Hepatocyte (in vitro differentiated cells): Measurements from ENCODE around the gene FCER2. TPM values are rescaled to one million over a fixed set of nuclear protein-coding genes. Genes with fewer than 3 reads are reported as not detected.

ENCODE experiments used
- DNase-seq: peaks from one replicate; pipeline ENCODE4 v3.0.0-alpha.2; 2016; ENCODE audit warnings: low spot score
- H2AFZ ChIP-seq: fragments of 200-600 bp; sonication (generic); 2 replicates; pipeline ENCODE4 v1.6.0; 2016; ENCODE audit warnings: antibody characterized with exemption, mild to moderate bottlenecking
- H3K27ac ChIP-seq: fragments of 200-600 bp; sonication (generic); 2 replicates; pipeline ENCODE4 v1.5.1; 2016; ENCODE audit warnings: mild to moderate bottlenecking
- H3K27me3 ChIP-seq: fragments of 200-600 bp; sonication (generic); 2 replicates; pipeline ENCODE4 v1.6.1; 2016
- H3K36me3 ChIP-seq: fragments of 200-600 bp; sonication (generic); replicated peaks from 2 replicates; pipeline ENCODE4 v1.5.1; 2016; ENCODE audit warnings: low read depth; ENCODE audit not compliant: insufficient read depth
- H3K4me1 ChIP-seq: fragments of 200-600 bp; sonication (generic); 2 replicates; pipeline ENCODE4 v1.5.1; 2016; ENCODE audit warnings: mild to moderate bottlenecking, moderate library complexity; ENCODE audit not compliant: insufficient read depth
- H3K4me2 ChIP-seq: fragments of 200-600 bp; sonication (generic); 2 replicates; pipeline ENCODE4 v1.6.0; 2016
- H3K4me3 ChIP-seq: fragments of 200-600 bp; sonication (generic); 2 replicates; pipeline ENCODE4 v1.5.1; 2016; ENCODE audit warnings: mild to moderate bottlenecking
- H3K79me2 ChIP-seq: fragments of 200-600 bp; sonication (generic); 2 replicates; pipeline ENCODE4 v1.6.0; 2017; ENCODE audit warnings: mild to moderate bottlenecking
- H3K9me2 ChIP-seq: fragments of 200-600 bp; sonication (generic); replicated peaks from 2 replicates; pipeline ENCODE4 v1.6.0; 2017; ENCODE audit warnings: mild to moderate bottlenecking; ENCODE audit not compliant: insufficient read depth
- H3K9me3 ChIP-seq: fragments of 200-600 bp; sonication (generic); 2 replicates; pipeline ENCODE4 v1.5.1; 2016; ENCODE audit warnings: low read depth, mild to moderate bottlenecking
- H4K20me1 ChIP-seq: fragments of 200-600 bp; sonication (generic); 2 replicates; pipeline ENCODE4 v1.6.0; 2016; ENCODE audit warnings: mild to moderate bottlenecking; ENCODE audit not compliant: insufficient read depth, poor library complexity, severe bottlenecking
- EZH2 ChIP-seq: fragments of 200-600 bp; sonication (generic); IDR thresholded peaks from 2 replicates; pipeline ENCODE4 v1.6.1; 2016; ENCODE audit warnings: antibody characterized with exemption, mild to moderate bottlenecking, borderline replicate concordance
- EZH2phosphoT487 ChIP-seq: fragments of 200-600 bp; sonication (generic); IDR thresholded peaks from one replicate; pipeline ENCODE4 v1.6.1; 2018; ENCODE audit warnings: antibody characterized with exemption, mild to moderate bottlenecking, low read depth, moderate library complexity; ENCODE audit not compliant: unreplicated experiment, severe bottlenecking
- WGBS: methylation state at CpG from one replicate; pipeline ENCODE4 v1.1.6; 2016; ENCODE audit warnings: low lambda C conversion rate; ENCODE audit errors: missing lambda C conversion rate; 5-methylcytosine and 5-hydroxymethylcytosine counted together
- polyA plus RNA-seq: library from polyadenylated mRNA; unstranded; fragments of >200 nt; fragmentation: Nextera tagmentation; extraction: Ambion mirVana; gene quantifications from 2 replicates; pipeline ENCODE4 v1.2.1, GENCODE V29; 2016
- total RNA-seq: library from RNA; depleted of rRNA; stranded (reverse); fragments of >200 nt; gene quantifications from 2 replicates; pipeline ENCODE4 v1.2.3, GENCODE V29; 2014
- TF ChIP-seq, protein P1 (sequence below): fragments of 200-600 bp; sonication (generic); IDR thresholded peaks from 2 replicates; pipeline ENCODE4 v1.5.1; 2016; ENCODE audit warnings: antibody characterized with exemption, mild to moderate bottlenecking; ENCODE audit not compliant: poor library complexity

The FCER2 gene
- total and polyA plus RNA-seq, 2 experiments from 2014 or later = not detected

DNA sequence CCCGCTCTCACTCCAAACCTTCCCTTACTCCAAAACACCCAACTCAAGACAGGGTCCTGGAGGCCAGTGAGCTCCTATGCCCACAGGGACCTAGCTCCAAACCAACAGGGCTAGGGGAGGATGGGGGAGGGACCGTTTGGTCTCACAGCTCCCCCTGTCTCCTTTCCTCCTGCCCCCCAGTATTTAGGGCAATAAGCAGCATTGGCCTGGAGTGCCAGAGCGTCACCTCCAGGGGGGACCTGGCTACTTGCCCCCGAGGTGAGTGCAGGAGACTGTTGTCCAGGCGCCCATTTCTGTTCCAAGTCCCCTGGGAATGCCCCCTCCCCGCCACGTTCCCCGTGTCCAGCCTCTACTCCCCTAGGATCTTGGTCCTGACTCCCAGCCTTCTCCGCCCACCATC lies 32.3 kb downstream of the FCER2 start:
- no peak for DNase-seq
- no peak overlapping the region for H3K4me3 ChIP-seq
- H3K9me3 ChIP-seq = no peaks in the 10 kb centered on the region
- H3K36me3 ChIP-seq = no peaks in the 10 kb centered on the region
- 38% methylated on average over 6 of the region's 9 CpGs for WGBS
- H3K4me1 ChIP-seq = no peaks in the 10 kb centered on the region
- H3K27me3 ChIP-seq = peaks cover 42% of the 10 kb centered on the region
- H3K79me2 ChIP-seq = no peaks in the 10 kb centered on the region
- TF ChIP-seq EZH2phosphoT487 = no peak
- TF ChIP-seq, protein P1, sequence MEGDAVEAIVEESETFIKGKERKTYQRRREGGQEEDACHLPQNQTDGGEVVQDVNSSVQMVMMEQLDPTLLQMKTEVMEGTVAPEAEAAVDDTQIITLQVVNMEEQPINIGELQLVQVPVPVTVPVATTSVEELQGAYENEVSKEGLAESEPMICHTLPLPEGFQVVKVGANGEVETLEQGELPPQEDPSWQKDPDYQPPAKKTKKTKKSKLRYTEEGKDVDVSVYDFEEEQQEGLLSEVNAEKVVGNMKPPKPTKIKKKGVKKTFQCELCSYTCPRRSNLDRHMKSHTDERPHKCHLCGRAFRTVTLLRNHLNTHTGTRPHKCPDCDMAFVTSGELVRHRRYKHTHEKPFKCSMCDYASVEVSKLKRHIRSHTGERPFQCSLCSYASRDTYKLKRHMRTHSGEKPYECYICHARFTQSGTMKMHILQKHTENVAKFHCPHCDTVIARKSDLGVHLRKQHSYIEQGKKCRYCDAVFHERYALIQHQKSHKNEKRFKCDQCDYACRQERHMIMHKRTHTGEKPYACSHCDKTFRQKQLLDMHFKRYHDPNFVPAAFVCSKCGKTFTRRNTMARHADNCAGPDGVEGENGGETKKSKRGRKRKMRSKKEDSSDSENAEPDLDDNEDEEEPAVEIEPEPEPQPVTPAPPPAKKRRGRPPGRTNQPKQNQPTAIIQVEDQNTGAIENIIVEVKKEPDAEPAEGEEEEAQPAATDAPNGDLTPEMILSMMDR = no peak
- TF ChIP-seq EZH2 = no peak
- no peaks in the 10 kb centered on the region for H3K9me2 ChIP-seq
- no peak overlapping the region for H2AFZ ChIP-seq
- no peaks in the 10 kb centered on the region for H4K20me1 ChIP-seq
- H3K27ac ChIP-seq = no peak overlapping the region
- peak overlapping the region; percentile 71 for H3K4me2 ChIP-seq

DNA sequence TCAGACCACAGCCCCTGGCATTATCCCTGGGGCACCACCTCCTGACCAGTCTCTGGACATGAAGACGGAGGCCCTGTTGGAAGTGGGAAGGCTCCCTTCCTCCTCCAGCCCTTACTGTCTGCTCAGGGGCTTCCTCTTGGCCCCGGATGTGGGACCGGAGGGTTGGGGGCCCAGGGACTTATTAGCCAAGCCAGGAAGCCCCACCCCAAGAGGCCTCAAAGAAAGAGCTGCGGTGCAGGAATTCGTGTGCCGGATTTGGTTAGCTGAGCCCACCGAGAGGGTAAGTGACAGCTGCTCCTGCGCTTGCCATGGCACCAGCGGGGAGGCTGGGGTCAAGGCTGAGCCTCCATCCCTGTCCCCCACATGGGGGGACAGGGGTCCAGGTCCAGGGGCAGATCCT lies 33.1 kb downstream of the FCER2 start, which contains the start of gene RETN:
Gene RETN (plus strand): TSS at position 208 of the 400 bp plus-strand sequence. CDS start 278 bp downstream, outside the sequence.
- TF ChIP-seq EZH2 (no peak), EZH2phosphoT487 (no peak)
- TF ChIP-seq, protein P1 = no peak
- peaks cover 42% of the 10 kb centered on the region for H3K27me3 ChIP-seq
- H3K9me3 ChIP-seq = no peaks in the 10 kb centered on the region

DNA sequence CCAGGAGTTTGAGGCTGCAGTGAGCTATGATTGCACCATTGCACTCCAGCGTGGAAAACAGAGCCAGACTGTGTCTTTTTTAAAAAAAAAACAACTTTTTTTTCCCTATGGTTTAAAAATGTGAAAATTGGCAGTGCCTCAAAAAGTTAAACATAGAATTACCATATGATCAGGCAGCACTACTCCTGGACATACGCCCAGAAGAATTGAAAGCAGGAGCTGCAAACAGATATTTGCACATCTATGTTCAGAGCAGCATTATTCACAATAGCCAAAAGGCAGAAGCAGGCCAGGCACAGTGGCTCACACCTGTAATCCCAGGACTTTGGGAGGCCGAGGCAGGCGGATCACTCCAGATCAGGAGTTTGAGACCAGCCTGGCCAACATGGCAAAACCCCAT lies 36.9 kb downstream of the FCER2 start:
- Histone ChIP-seq H3K36me3 (no peaks in the 10 kb centered on the region), H3K4me2 (no peak overlapping the region), H3K27ac (no peak overlapping the region), H3K9me3 (no peaks in the 10 kb centered on the region), H2AFZ (no peak overlapping the region), H3K4me1 (no peaks in the 10 kb centered on the region), H3K79me2 (no peaks in the 10 kb centered on the region), H3K4me3 (no peak overlapping the region), H4K20me1 (no peaks in the 10 kb centered on the region), H3K27me3 (peaks cover 18% of the 10 kb centered on the region), H3K9me2 (no peaks in the 10 kb centered on the region)
- WGBS = 78% methylated on average over 4 of the region's 4 CpGs
- TF ChIP-seq, protein P1 = no peak
- TF ChIP-seq EZH2 = no peak
- no peak for TF ChIP-seq EZH2phosphoT487
- DNase-seq = no peak

More for the DNA sequence above, 33.1 kb downstream of the FCER2 start, which contains the start of gene RETN:
- Histone ChIP-seq H4K20me1 (no peaks in the 10 kb centered on the region), H3K27ac (no peak within 1 kb of the TSS), H2AFZ (no peak within 1 kb of the TSS), H3K4me2 (peak within 1 kb of the TSS; percentile 71), H3K4me1 (no peaks in the 10 kb centered on the region), H3K4me3 (no peak within 1 kb of the TSS), H3K79me2 (no peaks in the 10 kb centered on the region), H3K9me2 (no peaks in the 10 kb centered on the region), H3K36me3 (no peaks in the 10 kb centered on the region)
- WGBS = 88% methylated on average over 9 of the region's 9 CpGs
- DNase-seq = no peak
